ENCODE data around the gene TRMT61A. TPM values are rescaled to one million over a fixed set of nuclear protein-coding genes. Genes with fewer than 3 reads are reported as not detected.

Gene TRMT61A
- total and polyA plus RNA-seq, 9 of the 15 experiments (the other 6 are each of a cell fraction or from before 2014, with no cell fraction given): 0.10 to 24.8 (median 5.1) TPM

DNA sequence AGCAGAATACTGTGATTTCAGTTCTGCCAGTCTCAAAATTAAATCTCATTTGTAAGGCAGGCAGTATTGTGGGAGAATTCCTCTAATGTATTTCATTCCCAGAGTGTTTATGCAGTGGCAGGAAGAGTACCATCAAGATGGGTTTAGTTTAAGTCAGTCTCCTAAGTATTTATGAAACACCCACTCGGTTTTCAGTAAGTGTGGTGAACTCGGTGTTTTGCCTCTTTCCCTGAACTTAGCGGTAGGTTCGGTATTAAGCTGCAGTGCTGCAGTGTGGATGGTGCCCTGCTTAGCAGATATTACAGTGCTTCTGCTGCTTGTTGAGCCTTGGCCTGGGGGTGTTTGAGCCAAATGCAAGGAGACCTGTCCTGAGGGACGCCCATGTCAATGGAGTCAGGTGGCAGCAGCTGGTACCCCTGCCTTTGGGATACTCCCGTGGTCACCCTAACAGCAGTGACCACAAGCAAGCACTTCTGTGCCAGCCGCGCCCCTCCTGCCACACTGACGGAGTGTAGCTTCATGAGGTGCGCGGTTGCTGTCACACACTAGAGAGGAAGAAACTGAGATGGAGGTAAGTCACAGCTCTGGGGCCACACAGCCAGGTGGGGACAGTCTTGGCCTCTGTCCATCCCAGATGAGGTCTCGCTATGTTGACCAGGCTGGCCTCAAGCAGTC lies 49.5 kb downstream of the TRMT61A start:
- H3K27ac ChIP-seq (ENCODE audit: extremely low read depth, low read depth, low read length): no peak overlapping the region
- ATAC-seq (no peak), FAIRE-seq (no peak), DNase-seq (ENCODE audit: extremely low read depth in 1 of 4, low spot score in 3 of 4) (no peak)
- H3K9me3 ChIP-seq (replicated peaks; ENCODE audit: control insufficient read depth, insufficient read depth, low read depth, low read length): no peaks in the 10 kb centered on the region
- TF ChIP-seq FOXJ2 (tag; IDR thresholded peaks at IDR 0.05): no peak
- TF ChIP-seq, protein P1, sequence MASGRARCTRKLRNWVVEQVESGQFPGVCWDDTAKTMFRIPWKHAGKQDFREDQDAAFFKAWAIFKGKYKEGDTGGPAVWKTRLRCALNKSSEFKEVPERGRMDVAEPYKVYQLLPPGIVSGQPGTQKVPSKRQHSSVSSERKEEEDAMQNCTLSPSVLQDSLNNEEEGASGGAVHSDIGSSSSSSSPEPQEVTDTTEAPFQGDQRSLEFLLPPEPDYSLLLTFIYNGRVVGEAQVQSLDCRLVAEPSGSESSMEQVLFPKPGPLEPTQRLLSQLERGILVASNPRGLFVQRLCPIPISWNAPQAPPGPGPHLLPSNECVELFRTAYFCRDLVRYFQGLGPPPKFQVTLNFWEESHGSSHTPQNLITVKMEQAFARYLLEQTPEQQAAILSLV (tag; IDR thresholded peaks at IDR 0.05): no peak
- TF ChIP-seq HMG20A (CRISPR knock-in tag; conservative IDR thresholded peaks at IDR 0.05): no peak
- TF ChIP-seq ZNF445 (CRISPR knock-in tag; IDR thresholded peaks at IDR 0.05; ENCODE audit: low read depth): no peak
- TF ChIP-seq KLF13 (tag; IDR thresholded peaks at IDR 0.05; ENCODE audit: borderline replicate concordance, low read depth): no peak
- no peak for TF ChIP-seq ZC3H11A (IDR thresholded peaks at IDR 0.05; ENCODE audit: low read depth, low read length)
- TF ChIP-seq, protein P2, sequence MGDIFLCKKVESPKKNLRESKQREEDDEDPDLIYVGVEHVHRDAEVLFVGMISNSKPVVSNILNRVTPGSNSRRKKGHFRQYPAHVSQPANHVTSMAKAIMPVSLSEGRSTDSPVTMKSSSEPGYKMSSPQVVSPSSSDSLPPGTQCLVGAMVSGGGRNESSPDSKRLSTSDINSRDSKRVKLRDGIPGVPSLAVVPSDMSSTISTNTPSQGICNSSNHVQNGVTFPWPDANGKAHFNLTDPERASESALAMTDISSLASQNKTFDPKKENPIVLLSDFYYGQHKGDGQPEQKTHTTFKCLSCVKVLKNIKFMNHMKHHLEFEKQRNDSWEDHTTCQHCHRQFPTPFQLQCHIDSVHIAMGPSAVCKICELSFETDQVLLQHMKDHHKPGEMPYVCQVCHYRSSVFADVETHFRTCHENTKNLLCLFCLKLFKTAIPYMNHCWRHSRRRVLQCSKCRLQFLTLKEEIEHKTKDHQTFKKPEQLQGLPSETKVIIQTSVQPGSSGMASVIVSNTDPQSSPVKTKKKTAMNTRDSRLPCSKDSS (IDR thresholded peaks at IDR 0.05; ENCODE audit: low read depth, partially characterized antibody): no peak
- no peak for TF ChIP-seq NONO (IDR thresholded peaks at IDR 0.05; ENCODE audit: low read depth in 2 of 2, low read length in 1 of 2)
- TF ChIP-seq RFX7 (CRISPR knock-in tag; IDR thresholded peaks at IDR 0.05): no peak
- TF ChIP-seq ZNF143 (CRISPR knock-in tag; IDR thresholded peaks at IDR 0.05): no peak
- intact Hi-C loops (cut with micrococcal nuclease) (loop anchor here (10.0 kb wide), 1 partner anchor 106 kb away; no protein-coding TSS in a partner anchor), in situ Hi-C loops (cut with MboI) (loop anchor here (10.0 kb wide), 1 partner anchor 96 kb away; no protein-coding TSS in a partner anchor)
- H4K20me1 ChIP-seq (replicated peaks; ENCODE audit: control insufficient read depth, insufficient read depth, low read length): 0 out of 2 replicates have a peak, but pooled peaks cover 7% of the 10 kb centered on the region
- H3K27me3 ChIP-seq (ENCODE audit: control insufficient read depth in 2 of 2, insufficient read depth in 2 of 2, low read length in 2 of 2): no peaks in the 10 kb centered on the region
- H3K9me1 ChIP-seq (ENCODE audit: control insufficient read depth, insufficient read depth, low read length): no peaks in the 10 kb centered on the region
- no peak overlapping the region for H3K4me2 ChIP-seq (ENCODE audit: insufficient read depth, low read length)
- no peak overlapping the region for H3K4me3 ChIP-seq
- ChIA-PET POLR2A (interaction anchor here (0.6 kb wide), 1 partner anchor 66 kb away, joined by 3 read pairs; no protein-coding TSS in a partner anchor), CTCF (ENCODE audit: low intra/inter-chr PET ratio) (no interaction called here)
- H3K36me3 ChIP-seq (ENCODE audit: control insufficient read depth, insufficient read depth, low read length): peaks cover 31% of the 10 kb centered on the region; the same call in 2 of the 3 replicates
- 89% methylated on average over 10 of the region's 12 CpGs for WGBS (ENCODE audit: insufficient coverage, low coverage, missing lambda C conversion rate)
- no peaks in the 10 kb centered on the region for H3K4me1 ChIP-seq (replicated peaks in 1 of 2; ENCODE audit: control insufficient read depth in 2 of 2, insufficient read depth in 2 of 2, low read length in 2 of 2)
- no peak overlapping the region for H2AFZ ChIP-seq (ENCODE audit: low read depth, low read length)
- no peaks in the 10 kb centered on the region for H3K79me2 ChIP-seq (ENCODE audit: control insufficient read depth, insufficient read depth, low read length)
- BruUV-seq (replicated peaks): no TSS peak
- H3K9ac ChIP-seq (ENCODE audit: insufficient read depth in 1 of 2, low read depth in 2 of 2, low read length in 2 of 2): no peak overlapping the region

Data from K562 (cell line).